IMR-90 (cell line): ENCODE data around the gene SSH2. TPM values are rescaled to one million over a fixed set of nuclear protein-coding genes. Genes with fewer than 3 reads are reported as not detected.

ENCODE experiments used
- ATAC-seq: fragments of 200-7000 bp; cut with Tn5 transposase; 2 replicates; pipeline ENCODE4 v1.9.1; 2020; ENCODE audit warnings: low read depth, mild to moderate bottlenecking, moderate library complexity
- BruUV-seq: library from RNA; stranded (reverse); fragments of 400-500 nt; replicated peaks from 2 replicates; lab custom pipeline; 2021; lab: Mats Ljungman, UMichigan
- CTCF ChIA-PET: fragments of 300-600 bp; formaldehyde crosslinking; extraction: SDS; loops from one replicate; lab custom pipeline; 2021; ENCODE audit warnings: antibody characterized with exemption; lab: Yijun Ruan, JAX
- POLR2A ChIA-PET: fragments of 300-600 bp; sonication (Branson Sonifier 250); formaldehyde crosslinking; loops from one replicate; lab custom pipeline; 2022; ENCODE audit warnings: antibody characterized with exemption; ENCODE audit not compliant: unreplicated experiment; lab: Charles Lee
- DNase-seq: peaks from one replicate; pipeline ENCODE4 v3.0.0; 2013
- H2AFZ ChIP-seq: replicated peaks from 2 replicates; pipeline ENCODE3; 2013; ENCODE audit warnings: low read length, mild to moderate bottlenecking; ENCODE audit not compliant: poor library complexity
- H2AK5ac ChIP-seq: 2 replicates; pipeline ENCODE4 v1.6.1; 2013; ENCODE audit warnings: low read depth, low read length, inconsistent platforms
- H2AK9ac ChIP-seq: replicated peaks from 2 replicates; pipeline ENCODE3; 2013; ENCODE audit warnings: mild to moderate bottlenecking, low read depth, low read length, moderate library complexity; ENCODE audit not compliant: poor library complexity
- H2BK120ac ChIP-seq: 2 replicates; pipeline ENCODE4 v1.6.1; 2013; ENCODE audit warnings: low read depth, low read length, inconsistent platforms
- H2BK15ac ChIP-seq: 3 replicates; pipeline ENCODE4 v1.6.1; 2013; ENCODE audit warnings: low read depth, low read length, inconsistent platforms
- H2BK20ac ChIP-seq: 2 replicates; pipeline ENCODE4 v1.6.1; 2013; ENCODE audit warnings: low read depth, mild to moderate bottlenecking, inconsistent platforms, low read length, moderate library complexity
- H2BK5ac ChIP-seq: 2 replicates; pipeline ENCODE4 v1.6.1; 2013; ENCODE audit warnings: mild to moderate bottlenecking, low read depth, low read length, inconsistent platforms; ENCODE audit not compliant: poor library complexity, severe bottlenecking
- H3K14ac ChIP-seq: replicated peaks from 2 replicates; pipeline ENCODE4 v1.6.1; 2013; ENCODE audit warnings: low read depth, low read length, inconsistent platforms
- H3K18ac ChIP-seq: 2 replicates; pipeline ENCODE4 v1.6.1; 2013; ENCODE audit warnings: low read depth, low read length, control low read depth
- H3K23ac ChIP-seq: 2 replicates; pipeline ENCODE4 v1.6.1; 2013; ENCODE audit warnings: low read depth, low read length, inconsistent platforms
- H3K27ac ChIP-seq: 2 replicates; pipeline ENCODE4 v1.5.1; 2013; ENCODE audit warnings: mild to moderate bottlenecking, control low read depth, low read length; ENCODE audit not compliant: insufficient read depth
- H3K27me3 ChIP-seq: 2 replicates; pipeline ENCODE4 v1.6.1; 2013; ENCODE audit warnings: low read length; ENCODE audit not compliant: control insufficient read depth, insufficient read depth
- H3K36me3 ChIP-seq: 2 replicates; pipeline ENCODE4 v1.6.1; 2013; ENCODE audit warnings: low read length, mixed read lengths; ENCODE audit not compliant: control insufficient read depth, insufficient read depth
- H3K4ac ChIP-seq: 2 replicates; pipeline ENCODE4 v1.6.1; 2013; ENCODE audit warnings: low read depth, low read length, inconsistent platforms
- H3K4me1 ChIP-seq: 2 replicates; pipeline ENCODE4 v1.6.1; 2013; ENCODE audit warnings: low read length, mixed read lengths; ENCODE audit not compliant: control insufficient read depth, insufficient read depth
- H3K4me2 ChIP-seq: 2 replicates; pipeline ENCODE4 v1.6.1; 2013; ENCODE audit warnings: low read depth, mild to moderate bottlenecking, control low read depth, low read length, moderate library complexity
- H3K4me3 ChIP-seq: 2 replicates; pipeline ENCODE4 v1.5.1; 2013; ENCODE audit warnings: low read depth, mild to moderate bottlenecking, control low read depth, low read length, moderate library complexity; ENCODE audit not compliant: insufficient read depth
- H3K56ac ChIP-seq: 2 replicates; pipeline ENCODE4 v1.6.1; 2013; ENCODE audit warnings: low read length, inconsistent platforms; ENCODE audit not compliant: insufficient read depth; ENCODE audit errors: extremely low read depth
- H3K79me1 ChIP-seq, 2 experiments: 2 replicates each; pipeline ENCODE4 v1.6.1; 2013; ENCODE audit warnings: low read length in 2 of 2, inconsistent platforms in 1 of 2, low read depth in 1 of 2
- H3K9ac ChIP-seq: 2 replicates; pipeline ENCODE4 v1.6.1; 2013; ENCODE audit warnings: low read depth, low read length, control low read depth
- H3K9me1 ChIP-seq: 2 replicates; pipeline ENCODE4 v1.6.1; 2013; ENCODE audit warnings: low read length, inconsistent platforms; ENCODE audit not compliant: insufficient read depth
- H3K9me3 ChIP-seq: 2 replicates; pipeline ENCODE4 v1.6.1; 2013; ENCODE audit warnings: low read length; ENCODE audit not compliant: control insufficient read depth, insufficient read depth
- H4K20me1 ChIP-seq: 2 replicates; pipeline ENCODE4 v1.6.1; 2013; ENCODE audit warnings: low read length, inconsistent platforms; ENCODE audit not compliant: insufficient read depth
- H4K5ac ChIP-seq: 2 replicates; pipeline ENCODE4 v1.6.1; 2013; ENCODE audit warnings: mild to moderate bottlenecking, low read depth, low read length, control low read depth
- H4K8ac ChIP-seq, 2 experiments: 2 replicates each; pipeline ENCODE4 v1.6.1; 2013; ENCODE audit warnings: low read depth in 2 of 2, low read length in 2 of 2, control low read depth in 1 of 2, inconsistent platforms in 1 of 2
- H4K91ac ChIP-seq: 2 replicates; pipeline ENCODE4 v1.6.1; 2013; ENCODE audit warnings: low read depth, low read length, inconsistent platforms; ENCODE audit not compliant: insufficient read depth
- BHLHE40 ChIP-seq: fragments of 150-350 bp; IDR thresholded peaks from 2 replicates; pipeline ENCODE4 v1.6.1; 2016; ENCODE audit warnings: mild to moderate bottlenecking, low read depth, low read length
- CEBPB ChIP-seq: IDR thresholded peaks from 2 replicates; pipeline ENCODE4 v1.6.1; 2012; ENCODE audit warnings: low read depth, low read length, improper control_type of control experiment
- RAD21 ChIP-seq: IDR thresholded peaks from 2 replicates; pipeline ENCODE4 v1.6.1; 2012; ENCODE audit warnings: low read length, improper control_type of control experiment
- USF2 ChIP-seq: fragments of 150-350 bp; IDR thresholded peaks from 2 replicates; pipeline ENCODE4 v1.6.1; 2017; ENCODE audit warnings: mild to moderate bottlenecking, antibody characterized with exemption, low read length, low read depth
- WGBS, 2 experiments: methylation state at CpG; one replicate each; pipeline versions ENCODE4 v1.1.5 to v1.1.7; 2013; ENCODE audit warnings: missing lambda C conversion rate in 2 of 2; ENCODE audit not compliant: insufficient read length in 1 of 2; ENCODE audit errors: extremely low coverage in 2 of 2; 5-methylcytosine and 5-hydroxymethylcytosine counted together
- dilution Hi-C: fragments of 300-500 bp; cut with HindIII; formaldehyde crosslinking; loops from one replicate; pipeline ENCODE4 v1.14.3; 2018; ENCODE audit warnings: low sequenced_read_pairs; ENCODE audit not compliant: unreplicated experiment
- in situ Hi-C: fragments of 300-500 bp; cut with MboI; formaldehyde crosslinking; loops from 3 replicates; pipeline ENCODE4 v1.14.3; 2019; ENCODE audit warnings: low sequenced_read_pairs, inconsistent platforms, mixed read lengths
- intact Hi-C: fragments of 100-400 bp; cut with micrococcal nuclease; formaldehyde crosslinking; loops from 2 replicates; pipeline ENCODE4 v1.10.0; 2022
- polyA plus RNA-seq, 3 experiments: library from polyadenylated mRNA; depleted of rRNA; stranded (reverse); fragments of >200 nt; gene quantifications; 2 replicates each; pipeline ENCODE4 v1.2.3, GENCODE V29; 2012; ENCODE audit warnings: low replicate concordance in 1 of 3
- total RNA-seq: library from RNA; depleted of rRNA; stranded (reverse); fragments of >200 nt; gene quantifications from 2 replicates; pipeline ENCODE4 v1.2.3, GENCODE V29; 2012

SSH2 gene
- total and polyA plus RNA-seq, 2 of the 4 experiments (the other 2 are of a cell fraction), result 9.3 TPM

- peak; percentile 71 for ATAC-seq
- CTCF ChIA-PET, result no interaction called here
- WGBS, 2 experiments, result no CpG with 5 or more reads among the region's 5 CpGs
Observed at GRCh38 chr17:29645515-29646051, 284.4 kb downstream of the SSH2 start.

More at GRCh38 chr17:29645515-29646051, 284.4 kb downstream of the SSH2 start:
- dilution Hi-C loops (no loop called here), in situ Hi-C loops (loop anchor here (10.0 kb wide), 1 partner anchor 289 kb away; the partner anchor contains the start of gene SSH2), intact Hi-C loops (loop anchor here (2.0 kb wide), 1 partner anchor 25 kb away; no protein-coding TSS in a partner anchor)
- Histone ChIP-seq H2BK120ac (no peak overlapping the region), H2BK5ac (peak overlapping the region; percentile 17), H2BK15ac (no peak overlapping the region), H4K8ac (no peak overlapping the region), H2AFZ (no peak overlapping the region), H3K27ac (peak overlapping the region; percentile 93; the same call in 1 of the 2 replicates), H3K27me3 (no peaks in the 10 kb centered on the region), H3K4me1 (peaks cover 18% of the 10 kb centered on the region), H4K5ac (no peak overlapping the region), H3K18ac (peak overlapping the region; percentile 24; the same call in 1 of the 2 replicates), H3K4me2 (peak overlapping the region; percentile 57), H4K20me1 (no peaks in the 10 kb centered on the region), H3K79me1 (0 out of 4 replicates have a peak, but pooled peaks cover 0 to 2% of the 10 kb centered on the region in 2 experiments), H3K4ac (peak overlapping the region; percentile 3; the same call in 1 of the 2 replicates), H3K23ac (no peak overlapping the region; the same call in 1 of the 2 replicates), H3K14ac (0 out of 2 replicates have a peak overlapping the region, but pooled peaks have one; percentile 51), H3K9me1 (peaks cover 7% of the 10 kb centered on the region), H4K91ac (no peak overlapping the region), H3K9ac (no peak overlapping the region), H3K56ac (no peak overlapping the region), H2AK9ac (no peak overlapping the region), H3K36me3 (peaks cover 5% of the 10 kb centered on the region), H3K9me3 (no peaks in the 10 kb centered on the region), H2BK20ac (peak overlapping the region; percentile 12; the same call in 1 of the 2 replicates), H2AK5ac (no peak overlapping the region), H3K4me3 (no peak overlapping the region)
- DNase-seq, result peak; percentile 82
- POLR2A ChIA-PET, result no interaction called here
- BruUV-seq, result no TSS peak
- TF ChIP-seq USF2 (peak; percentile 91), BHLHE40 (peak; percentile 73), RAD21 (no peak), CEBPB (peak; percentile 86)
